Body of pancreas (tissue), 4 donors: ENCODE data around the gene COIL. TPM values are rescaled to one million over a fixed set of nuclear protein-coding genes. Genes with fewer than 3 reads are reported as not detected.

ENCODE experiments used
- ATAC-seq: fragments of 150-250 bp; one replicate; pipeline ENCODE4 v1.9.1; 2016
- DNase-seq, 4 donors: peaks; one replicate each; pipeline ENCODE4 v3.0.0-alpha.2; 2019
- H3K27ac ChIP-seq, 4 donors: fragments of 200-600 bp; sonication (generic); 1 replicate in 3 of 4; 2 replicates in 1 of 4; pipeline versions ENCODE4 v1.5.1 to v1.6.1; 2016 to 2019; ENCODE audit warnings: mild to moderate bottlenecking in 1 of 4, mixed read lengths in 1 of 4, moderate library complexity in 1 of 4
- H3K27me3 ChIP-seq, 2 donors: fragments of 200-600 bp; sonication (generic); one replicate each; pipeline ENCODE4 v1.6.0; 2016; ENCODE audit warnings: mild to moderate bottlenecking in 1 of 2
- H3K36me3 ChIP-seq, 2 donors: fragments of 200-600 bp; sonication (generic); replicated peaks in 1 of 2; 2 replicates each; pipeline ENCODE4 v1.5.1; 2016; ENCODE audit warnings: low read depth in 2 of 2; ENCODE audit not compliant: insufficient read depth in 1 of 2
- H3K4me1 ChIP-seq: fragments of 200-600 bp; sonication (generic); one replicate; pipeline ENCODE4 v1.6.0; 2016
- H3K4me3 ChIP-seq, 2 donors: fragments of 200-600 bp; sonication (generic); 1 replicate in 1 of 2; 2 replicates in 1 of 2; pipeline ENCODE4 v1.5.1; 2016 to 2019
- H3K9me3 ChIP-seq, 3 donors: fragments of 200-600 bp; sonication (generic); 1 replicate in 2 of 3; 2 replicates in 1 of 3; pipeline ENCODE4 v1.5.1; 2016
- POLR2A ChIP-seq, 3 donors: fragments of 450-650 bp; IDR thresholded peaks; one replicate each; pipeline ENCODE4 v1.6.1; 2016; ENCODE audit warnings: antibody characterized with exemption in 3 of 3, mild to moderate bottlenecking in 2 of 3
- WGBS, 2 donors: methylation state at CpG; one replicate each; pipeline ENCODE4 v1.1.5; 2017; 5-methylcytosine and 5-hydroxymethylcytosine counted together
- intact Hi-C: fragments of 100-400 bp; cut with DNase I; formaldehyde crosslinking; loops from one replicate; pipeline ENCODE4 v1.15.1; 2023
- total RNA-seq, 2 donors: library from RNA; depleted of rRNA; stranded (reverse); fragments of >200 nt; gene quantifications; one replicate each; pipeline ENCODE4 v1.1.0, GENCODE V29; 2016
- TF ChIP-seq, protein P1 (sequence below), 7 experiments: fragments of 450-650 bp in 4 of 7; fragments of 200-600 bp in 3 of 7; sonication (generic) in 3 of 7; IDR thresholded peaks; one replicate each; pipeline ENCODE4 v1.5.1; 2016 to 2019; ENCODE audit warnings: antibody characterized with exemption in 7 of 7

Gene COIL
- total RNA-seq, 2 donors from 2014 or later = 4.6 to 7.8 TPM

DNA sequence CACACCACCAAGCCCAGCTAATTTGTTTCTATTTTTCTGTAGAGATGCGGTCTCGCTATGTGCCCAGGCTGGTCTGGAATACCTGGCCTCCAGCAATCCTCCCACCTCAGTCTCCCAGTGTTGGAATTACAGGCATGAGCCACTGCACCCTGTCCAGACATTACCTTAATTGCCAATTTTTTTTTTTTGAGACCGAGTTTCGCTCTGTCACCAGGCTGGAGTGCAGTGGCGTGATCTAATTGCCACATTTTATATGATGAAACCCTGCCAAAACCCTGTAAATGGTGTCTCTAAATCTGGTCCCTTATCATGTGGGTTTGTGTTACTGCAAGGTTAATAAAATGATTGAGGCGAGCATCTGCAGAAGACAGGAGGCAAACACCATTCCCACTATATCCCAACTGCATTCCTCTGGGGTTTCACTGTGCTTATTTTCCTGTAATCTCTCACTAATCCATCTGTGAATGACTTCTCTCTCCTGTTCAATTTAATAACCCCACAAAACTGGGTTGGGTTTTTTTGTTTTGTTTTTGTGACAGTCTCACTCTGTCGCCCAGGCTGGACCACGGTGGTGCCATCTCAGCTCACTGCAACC, 27.6 kb downstream of the COIL start:
- no peak for TF ChIP-seq POLR2A (IDR thresholded peaks at IDR 0.05)
- TF ChIP-seq, protein P1, sequence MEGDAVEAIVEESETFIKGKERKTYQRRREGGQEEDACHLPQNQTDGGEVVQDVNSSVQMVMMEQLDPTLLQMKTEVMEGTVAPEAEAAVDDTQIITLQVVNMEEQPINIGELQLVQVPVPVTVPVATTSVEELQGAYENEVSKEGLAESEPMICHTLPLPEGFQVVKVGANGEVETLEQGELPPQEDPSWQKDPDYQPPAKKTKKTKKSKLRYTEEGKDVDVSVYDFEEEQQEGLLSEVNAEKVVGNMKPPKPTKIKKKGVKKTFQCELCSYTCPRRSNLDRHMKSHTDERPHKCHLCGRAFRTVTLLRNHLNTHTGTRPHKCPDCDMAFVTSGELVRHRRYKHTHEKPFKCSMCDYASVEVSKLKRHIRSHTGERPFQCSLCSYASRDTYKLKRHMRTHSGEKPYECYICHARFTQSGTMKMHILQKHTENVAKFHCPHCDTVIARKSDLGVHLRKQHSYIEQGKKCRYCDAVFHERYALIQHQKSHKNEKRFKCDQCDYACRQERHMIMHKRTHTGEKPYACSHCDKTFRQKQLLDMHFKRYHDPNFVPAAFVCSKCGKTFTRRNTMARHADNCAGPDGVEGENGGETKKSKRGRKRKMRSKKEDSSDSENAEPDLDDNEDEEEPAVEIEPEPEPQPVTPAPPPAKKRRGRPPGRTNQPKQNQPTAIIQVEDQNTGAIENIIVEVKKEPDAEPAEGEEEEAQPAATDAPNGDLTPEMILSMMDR (IDR thresholded peaks at IDR 0.05) = no peak
- no peak overlapping the region for H3K4me3 ChIP-seq
- intact Hi-C loops = no loop called here
- ATAC-seq = no peak
- H3K4me1 ChIP-seq = no peaks in the 10 kb centered on the region
- no peaks in the 10 kb centered on the region for H3K27me3 ChIP-seq
- H3K27ac ChIP-seq = no peak overlapping the region
- no peaks in the 10 kb centered on the region for H3K9me3 ChIP-seq
- peaks cover 0 to 5% of the 10 kb centered on the region in 2 donors for H3K36me3 ChIP-seq
- WGBS, 2 donors = 92 to 93% methylated on average over 8 of the region's 8 CpGs
- no peak for DNase-seq

DNA sequence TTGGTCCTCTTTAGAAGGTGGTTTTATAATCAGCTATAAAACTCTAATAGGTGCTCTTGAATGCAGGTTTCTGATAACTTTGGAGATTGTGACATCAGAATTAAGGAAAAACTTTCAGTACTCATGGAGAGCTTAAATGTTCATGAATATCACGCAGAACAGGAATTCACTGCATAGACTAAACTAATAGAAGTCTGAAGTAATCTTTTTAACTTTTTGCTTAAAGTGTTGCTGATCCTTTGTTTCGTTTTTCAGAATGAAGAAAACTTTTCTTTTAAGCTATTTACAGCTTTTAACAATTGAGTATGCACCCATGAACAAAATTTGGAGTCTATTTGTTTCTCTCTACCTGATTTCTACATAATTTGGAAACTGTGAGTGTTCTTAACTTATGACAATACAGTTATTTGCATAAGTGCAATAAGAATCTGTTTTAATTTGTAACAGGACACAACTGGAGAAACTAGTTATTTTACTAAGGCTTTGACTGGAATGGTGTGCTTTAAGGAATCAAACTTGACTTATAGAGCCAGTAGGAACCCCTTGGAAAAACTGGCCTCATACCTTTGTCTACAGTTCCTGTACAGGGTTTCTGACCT, 30.0 kb downstream of the COIL start:
- TF ChIP-seq, protein P1 (IDR thresholded peaks at IDR 0.05) = no peak
- Histone ChIP-seq H3K4me1 (no peaks in the 10 kb centered on the region), H3K4me3 (no peak overlapping the region), H3K9me3 (no peaks in the 10 kb centered on the region), H3K36me3 (peaks cover 0 to 2% of the 10 kb centered on the region in 2 donors), H3K27ac (no peak overlapping the region), H3K27me3 (no peaks in the 10 kb centered on the region)
- ATAC-seq (no peak), DNase-seq (no peak)
- intact Hi-C loops = no loop called here
- 89 to 95% methylated on average over 2 of the region's 2 CpGs for WGBS, 2 donors

DNA sequence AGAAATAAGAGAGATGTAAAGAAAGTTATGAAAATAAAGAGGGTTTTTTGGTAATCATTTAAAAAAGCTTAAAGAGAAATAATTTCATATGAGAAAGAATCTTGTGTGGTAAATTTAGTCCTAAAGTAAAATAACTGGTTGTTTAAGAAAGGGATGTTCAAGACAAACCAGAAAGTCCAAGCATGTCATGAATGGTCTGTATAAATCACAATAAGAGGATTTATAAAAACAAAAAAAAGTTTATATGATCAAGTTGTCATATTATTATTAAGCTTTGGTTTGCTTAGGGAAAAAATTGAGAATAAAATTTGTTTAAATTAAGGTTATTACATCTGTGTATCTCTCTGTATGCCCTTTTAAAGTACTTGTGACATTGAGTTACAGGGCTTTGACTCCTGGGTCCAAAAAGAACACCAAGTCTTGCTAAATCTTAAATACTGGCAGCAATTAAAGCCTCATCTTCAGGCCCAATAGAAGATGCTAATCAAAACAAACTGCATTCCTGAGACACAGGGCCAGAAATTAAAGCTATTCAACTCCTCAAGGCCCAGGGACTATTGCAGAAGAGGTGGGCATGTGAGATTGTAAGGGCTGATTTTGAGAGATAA, 31.4 kb downstream of the COIL start:
- intact Hi-C loops = no loop called here
- TF ChIP-seq, protein P1 (IDR thresholded peaks at IDR 0.05) = no peak
- TF ChIP-seq POLR2A (IDR thresholded peaks at IDR 0.05) = no peak
- no peak overlapping the region for H3K27ac ChIP-seq
- no peaks in the 10 kb centered on the region for H3K9me3 ChIP-seq
- no peak for DNase-seq
- H3K4me3 ChIP-seq = no peak overlapping the region
- no peaks in the 10 kb centered on the region for H3K4me1 ChIP-seq
- ATAC-seq = no peak
- no peaks in the 10 kb centered on the region for H3K27me3 ChIP-seq
- peaks cover 0 to 2% of the 10 kb centered on the region in 2 donors for H3K36me3 ChIP-seq

- Histone ChIP-seq H3K27me3 (no peaks in the 10 kb centered on the region), H3K36me3 (no peaks in the 10 kb centered on the region), H3K27ac (no peak overlapping the region), H3K4me1 (no peaks in the 10 kb centered on the region), H3K9me3 (no peaks in the 10 kb centered on the region), H3K4me3 (no peak overlapping the region)
- DNase-seq = no peak
- no peak for ATAC-seq
- intact Hi-C loops = no loop called here
- no peak for TF ChIP-seq POLR2A (IDR thresholded peaks at IDR 0.05)
- TF ChIP-seq, protein P1 (IDR thresholded peaks at IDR 0.05) = no peak
- 89 to 90% methylated on average over 2 of the region's 2 CpGs for WGBS, 2 donors
Observed at GRCh38 chr17:56928586-56928985, 32.3 kb downstream of the COIL start.

GRCh38 chr17:56926704-56927103, 34.1 kb downstream of the COIL start:
- intact Hi-C loops = no loop called here
- H3K27me3 ChIP-seq = no peaks in the 10 kb centered on the region
- ATAC-seq (no peak), DNase-seq (no peak)
- TF ChIP-seq, protein P1 (IDR thresholded peaks at IDR 0.05) = no peak
- TF ChIP-seq POLR2A (IDR thresholded peaks at IDR 0.05) = no peak
- H3K27ac ChIP-seq = no peak overlapping the region
- no peaks in the 10 kb centered on the region for H3K36me3 ChIP-seq
- no peaks in the 10 kb centered on the region for H3K9me3 ChIP-seq
- H3K4me3 ChIP-seq = no peak overlapping the region
- WGBS, 2 donors = 69 to 81% methylated on average over 2 of the region's 2 CpGs
- H3K4me1 ChIP-seq = no peaks in the 10 kb centered on the region
